ENCODE measurements around the gene RPL39L. TPM values are rescaled to one million over a fixed set of nuclear protein-coding genes. Genes with fewer than 3 reads are reported as not detected.
A peak's percentile ranks its signal among the peaks of the same experiment; 100 is the strongest.

Gene RPL39L
- polyA plus RNA-seq, 3 donors = 16.8 to 19.2 (median 19.2) TPM

- no peak for DNase-seq (ENCODE audit: low read depth in 3 of 3, low spot score in 2 of 3)
Measured at GRCh38 chr3:187102073-187102634, 37.1 kb downstream of the RPL39L start.

- peak; percentile 23 to 37 (median 36) for DNase-seq (ENCODE audit: low read depth in 3 of 3, low spot score in 2 of 3)
Measured at GRCh38 chr3:187101184-187102072, 37.9 kb downstream of the RPL39L start.

- no peak for DNase-seq (ENCODE audit: low read depth in 3 of 3, low spot score in 2 of 3)
Measured at GRCh38 chr3:187098923-187099512, 40.3 kb downstream of the RPL39L start.

GRCh38 chr3:187093320-187093719 is 46.0 kb downstream of the RPL39L start:
- DNase-seq (ENCODE audit: low read depth in 3 of 3, low spot score in 2 of 3) = no peak

- DNase-seq (ENCODE audit: low read depth in 3 of 3, low spot score in 2 of 3) = no peak
Measured at GRCh38 chr3:187088701-187089100, 50.6 kb downstream of the RPL39L start.

GRCh38 chr3:187086831-187087230 is 52.5 kb downstream of the RPL39L start:
- DNase-seq (ENCODE audit: low read depth in 3 of 3, low spot score in 2 of 3) = no peak

GRCh38 chr3:187085933-187086332 is 53.4 kb downstream of the RPL39L start:
- DNase-seq (ENCODE audit: low read depth in 3 of 3, low spot score in 2 of 3) = no peak

- DNase-seq (ENCODE audit: low read depth in 3 of 3, low spot score in 2 of 3) = no peak
Measured at GRCh38 chr3:187085021-187085666, 54.2 kb downstream of the RPL39L start.

- no peak for DNase-seq (ENCODE audit: low read depth in 3 of 3, low spot score in 2 of 3)
Measured at GRCh38 chr3:187084580-187084979, 54.7 kb downstream of the RPL39L start.

GRCh38 chr3:187084126-187084525 is 55.2 kb downstream of the RPL39L start:
- DNase-seq (ENCODE audit: low read depth in 3 of 3, low spot score in 2 of 3) = no peak

- DNase-seq (ENCODE audit: low read depth in 3 of 3, low spot score in 2 of 3) = no peak
Measured at GRCh38 chr3:187082758-187083375, 56.4 kb downstream of the RPL39L start.

- DNase-seq (ENCODE audit: low read depth in 3 of 3, low spot score in 2 of 3) = no peak
Measured at GRCh38 chr3:187080799-187081450, 58.4 kb downstream of the RPL39L start.

GRCh38 chr3:187079090-187080022 is 59.9 kb downstream of the RPL39L start:
- no peak for DNase-seq (ENCODE audit: low read depth in 3 of 3, low spot score in 2 of 3)

- DNase-seq (ENCODE audit: low read depth in 3 of 3, low spot score in 2 of 3) = no peak
Measured at GRCh38 chr3:187077537-187077936, 61.8 kb downstream of the RPL39L start.

- DNase-seq (ENCODE audit: low read depth in 3 of 3, low spot score in 2 of 3) = no peak
Measured at GRCh38 chr3:187077085-187077484, 62.2 kb downstream of the RPL39L start.

GRCh38 chr3:187076297-187076696 is 63.0 kb downstream of the RPL39L start:
- DNase-seq (ENCODE audit: low read depth in 3 of 3, low spot score in 2 of 3) = no peak

GRCh38 chr3:187074846-187075245 is 64.5 kb downstream of the RPL39L start:
- no peak for DNase-seq (ENCODE audit: low read depth in 3 of 3, low spot score in 2 of 3)

- DNase-seq (ENCODE audit: low read depth in 3 of 3, low spot score in 2 of 3) = no peak
Measured at GRCh38 chr3:187073581-187074098, 65.7 kb downstream of the RPL39L start.

GRCh38 chr3:187072511-187072910 is 66.8 kb downstream of the RPL39L start:
- no peak for DNase-seq (ENCODE audit: low read depth in 3 of 3, low spot score in 2 of 3)

Measured in right renal cortex interstitium (tissue), 3 donors.